Measurements from ENCODE around the gene SERPINB6. TPM values are rescaled to one million over a fixed set of nuclear protein-coding genes. Genes with fewer than 3 reads are reported as not detected.

Gene SERPINB6
- polyA plus RNA-seq, 1 donor (not counting 4 experiments of a cell fraction or from before 2014, with no cell fraction given), result 66.4 TPM

- no peaks in the 10 kb centered on the region for H3K9me1 ChIP-seq (ENCODE audit: control insufficient read depth, extremely low read depth, insufficient read depth, low read length)
- no peak overlapping the region for H2AFZ ChIP-seq (ENCODE audit: control insufficient read depth, low read length)
- H3K27ac ChIP-seq (ENCODE audit: control insufficient read depth, insufficient read depth, low read length), result no peak overlapping the region
- no peaks in the 10 kb centered on the region for H3K9me3 ChIP-seq (ENCODE audit: control insufficient read depth, low read depth, low read length)
- H3K79me2 ChIP-seq (ENCODE audit: control insufficient read depth, insufficient read depth, low read length), result no peaks in the 10 kb centered on the region
- H4K20me1 ChIP-seq (ENCODE audit: control insufficient read depth, extremely low read depth, insufficient read depth, low read length), result no peaks in the 10 kb centered on the region
- H3K27me3 ChIP-seq (ENCODE audit: control insufficient read depth, extremely low read depth, insufficient read depth, low read length), result no peaks in the 10 kb centered on the region
- no peaks in the 10 kb centered on the region for H3K4me1 ChIP-seq (ENCODE audit: control insufficient read depth, extremely low read depth, insufficient read depth, low read length)
- DNase-seq (ENCODE audit: low read depth, low spot score), result no peak
- no peak for FAIRE-seq
- dilution Hi-C loops (cut with MboI; ENCODE audit: extremely low pct_ligation_motif_present, low sequenced_read_pairs), result no loop called here
- no peak overlapping the region for H3K4me2 ChIP-seq (ENCODE audit: control insufficient read depth, extremely low read depth, insufficient read depth, low read depth, low read length)
- TF ChIP-seq CTCF (optimal IDR thresholded peaks at IDR 0.05 in 1 of 3, IDR thresholded peaks at IDR 0.05 in 1 of 3, conservative IDR thresholded peaks at IDR 0.05 in 1 of 3; ENCODE audit: extremely low read depth in 1 of 3, insufficient read depth in 2 of 3, low read length in 3 of 3) (no peak), EZH2 (IDR thresholded peaks at IDR 0.05; ENCODE audit: low read length) (no peak)
- no peak overlapping the region for H3K4me3 ChIP-seq (ENCODE audit: control insufficient read depth in 2 of 3, extremely low read depth in 1 of 3, insufficient read depth in 2 of 3, low read depth in 1 of 3, low read length in 3 of 3)
- no peak overlapping the region for H3K9ac ChIP-seq (ENCODE audit: control insufficient read depth, extremely low read depth, insufficient read depth, low read length)
- peaks cover 0 to 2% of the 10 kb centered on the region in 2 experiments for H3K36me3 ChIP-seq (ENCODE audit: control insufficient read depth in 2 of 2, extremely low read depth in 1 of 2, insufficient read depth in 2 of 2, low read length in 2 of 2)
Measured at GRCh38 chr6:2969549-2969948, 1.8 kb downstream of the SERPINB6 start.

GRCh38 chr6:2968600-2969135 is 2.7 kb downstream of the SERPINB6 start:
- dilution Hi-C loops (cut with MboI; ENCODE audit: extremely low pct_ligation_motif_present, low sequenced_read_pairs), result no loop called here
- no peak overlapping the region for H2AFZ ChIP-seq (ENCODE audit: control insufficient read depth, low read length)
- no peaks in the 10 kb centered on the region for H3K9me3 ChIP-seq (ENCODE audit: control insufficient read depth, low read depth, low read length)
- H3K79me2 ChIP-seq (ENCODE audit: control insufficient read depth, insufficient read depth, low read length), result no peaks in the 10 kb centered on the region
- H3K36me3 ChIP-seq (ENCODE audit: control insufficient read depth in 2 of 2, extremely low read depth in 1 of 2, insufficient read depth in 2 of 2, low read length in 2 of 2), result peaks cover 0 to 2% of the 10 kb centered on the region in 2 experiments
- H3K4me3 ChIP-seq (ENCODE audit: control insufficient read depth in 2 of 3, extremely low read depth in 1 of 3, insufficient read depth in 2 of 3, low read depth in 1 of 3, low read length in 3 of 3), result no peak overlapping the region
- H3K4me2 ChIP-seq (ENCODE audit: control insufficient read depth, extremely low read depth, insufficient read depth, low read depth, low read length), result no peak overlapping the region
- no peak overlapping the region for H3K9ac ChIP-seq (ENCODE audit: control insufficient read depth, extremely low read depth, insufficient read depth, low read length)
- H3K27ac ChIP-seq (ENCODE audit: control insufficient read depth, insufficient read depth, low read length), result no peak overlapping the region
- H3K9me1 ChIP-seq (ENCODE audit: control insufficient read depth, extremely low read depth, insufficient read depth, low read length), result no peaks in the 10 kb centered on the region
- H4K20me1 ChIP-seq (ENCODE audit: control insufficient read depth, extremely low read depth, insufficient read depth, low read length), result no peaks in the 10 kb centered on the region
- no peak for FAIRE-seq
- no peak for DNase-seq (ENCODE audit: low read depth, low spot score)
- no peaks in the 10 kb centered on the region for H3K4me1 ChIP-seq (ENCODE audit: control insufficient read depth, extremely low read depth, insufficient read depth, low read length)
- no peaks in the 10 kb centered on the region for H3K27me3 ChIP-seq (ENCODE audit: control insufficient read depth, extremely low read depth, insufficient read depth, low read length)
- TF ChIP-seq CTCF (optimal IDR thresholded peaks at IDR 0.05 in 1 of 3, IDR thresholded peaks at IDR 0.05 in 1 of 3, conservative IDR thresholded peaks at IDR 0.05 in 1 of 3; ENCODE audit: extremely low read depth in 1 of 3, insufficient read depth in 2 of 3, low read length in 3 of 3), result no peak
- TF ChIP-seq EZH2 (IDR thresholded peaks at IDR 0.05; ENCODE audit: low read length), result no peak
